ENCODE results near the gene FOLR2.

FOLR2 gene

GRCh38 chr11:72235351-72236057 lies 18.9 kb downstream of the FOLR2 start:
- no peak overlapping the region for H3K9ac ChIP-seq
- H3K9me3 ChIP-seq: no peaks in the 10 kb centered on the region
- no peak overlapping the region for H3K27ac ChIP-seq
- H3K27me3 ChIP-seq: peaks cover 33% of the 10 kb centered on the region
- no peak overlapping the region for H3K4me2 ChIP-seq
- peaks cover 100% of the 10 kb centered on the region for H4K20me1 ChIP-seq
- H3K4me3 ChIP-seq: no peak overlapping the region
- peaks cover 53% of the 10 kb centered on the region for H3K4me1 ChIP-seq
- TF ChIP-seq Cebpa-rat (IDR thresholded peaks at IDR 0.05): no peak
- peaks cover 85% of the 10 kb centered on the region for H3K36me3 ChIP-seq

GRCh38 chr11:72236083-72236697 lies 19.6 kb downstream of the FOLR2 start:
- Histone ChIP-seq H3K4me2 (no peak overlapping the region), H3K36me3 (peaks cover 78% of the 10 kb centered on the region), H3K9me3 (no peaks in the 10 kb centered on the region), H4K20me1 (peaks cover 97% of the 10 kb centered on the region), H3K27me3 (peaks cover 40% of the 10 kb centered on the region), H3K9ac (no peak overlapping the region), H3K4me3 (no peak overlapping the region), H3K4me1 (peaks cover 57% of the 10 kb centered on the region), H3K27ac (no peak overlapping the region)
- no peak for TF ChIP-seq Cebpa-rat (IDR thresholded peaks at IDR 0.05)

DNA sequence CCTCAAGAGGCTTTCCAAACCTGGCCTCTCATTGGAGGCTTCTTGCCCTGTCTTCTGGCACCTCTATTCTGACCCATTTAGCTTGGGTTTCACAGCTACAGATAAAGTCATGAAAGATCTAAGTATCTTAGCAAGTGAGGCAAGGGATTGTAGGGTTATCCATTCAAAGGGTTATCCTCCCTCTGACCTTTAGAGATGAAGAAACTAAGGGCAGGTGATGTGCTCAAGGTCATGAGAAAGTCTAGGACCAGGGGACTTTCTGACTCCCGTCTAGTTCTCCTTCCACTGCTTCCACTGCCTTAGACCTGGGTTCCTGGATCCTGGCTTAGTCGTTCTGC lies 20.1 kb downstream of the FOLR2 start:
- Histone ChIP-seq H3K9me3 (no peaks in the 10 kb centered on the region), H3K27me3 (peaks cover 46% of the 10 kb centered on the region), H3K4me1 (peaks cover 57% of the 10 kb centered on the region), H4K20me1 (peaks cover 92% of the 10 kb centered on the region), H3K36me3 (peaks cover 73% of the 10 kb centered on the region), H3K4me2 (no peak overlapping the region), H3K9ac (no peak overlapping the region), H3K27ac (no peak overlapping the region), H3K4me3 (no peak overlapping the region)
- no peak for TF ChIP-seq Cebpa-rat (IDR thresholded peaks at IDR 0.05)

DNA sequence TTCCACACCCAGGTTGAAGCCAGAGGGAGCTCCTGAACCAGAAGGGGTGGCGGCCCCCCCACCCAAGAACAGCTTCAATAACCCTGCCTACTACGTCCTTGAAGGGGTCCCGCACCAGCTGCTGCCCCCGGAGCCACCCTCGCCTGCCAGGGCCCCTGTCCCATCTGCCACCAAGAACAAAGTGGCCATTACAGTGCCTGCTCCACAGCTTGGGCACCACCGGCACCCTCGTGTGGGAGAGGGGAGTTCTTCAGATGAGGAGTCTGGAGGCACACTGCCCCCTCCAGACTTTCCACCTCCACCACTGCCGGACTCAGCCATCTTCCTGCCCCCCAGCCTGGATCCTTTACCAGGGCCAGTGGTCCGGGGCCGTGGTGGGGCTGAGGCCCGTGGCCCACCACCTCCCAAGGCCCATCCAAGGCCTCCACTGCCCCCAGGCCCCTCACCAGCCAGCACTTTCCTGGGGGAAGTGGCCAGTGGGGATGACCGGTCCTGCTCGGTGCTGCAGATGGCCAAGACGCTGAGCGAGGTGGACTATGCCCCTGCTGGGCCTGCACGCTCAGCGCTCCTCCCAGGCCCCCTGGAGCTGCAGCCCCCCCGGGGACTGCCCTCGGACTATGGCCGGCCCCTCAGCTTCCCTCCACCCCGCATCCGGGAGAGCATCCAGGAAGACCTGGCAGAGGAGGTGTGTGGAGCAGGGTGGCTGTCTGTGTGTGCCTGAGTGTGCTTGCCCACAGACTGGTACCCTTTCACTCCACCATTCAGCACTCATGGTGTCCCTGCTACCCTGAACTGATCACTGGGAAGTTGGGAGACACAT lies 20.7 kb downstream of the FOLR2 start:
- H3K4me3 ChIP-seq: no peak overlapping the region
- TF ChIP-seq Cebpa-rat (IDR thresholded peaks at IDR 0.05): no peak
- H3K9me3 ChIP-seq: peaks cover 2% of the 10 kb centered on the region; the same call in 1 of the 2 replicates
- H3K27me3 ChIP-seq: peaks cover 51% of the 10 kb centered on the region
- no peak overlapping the region for H3K4me2 ChIP-seq
- no peak overlapping the region for H3K27ac ChIP-seq
- H3K36me3 ChIP-seq: peaks cover 67% of the 10 kb centered on the region
- H3K9ac ChIP-seq: no peak overlapping the region
- H4K20me1 ChIP-seq: peaks cover 86% of the 10 kb centered on the region
- H3K4me1 ChIP-seq: peaks cover 57% of the 10 kb centered on the region

- no peak for TF ChIP-seq Cebpa-rat (IDR thresholded peaks at IDR 0.05)
These were observed 21.5 kb downstream of the FOLR2 start for GRCh38 chr11:72238040-72238450.

DNA sequence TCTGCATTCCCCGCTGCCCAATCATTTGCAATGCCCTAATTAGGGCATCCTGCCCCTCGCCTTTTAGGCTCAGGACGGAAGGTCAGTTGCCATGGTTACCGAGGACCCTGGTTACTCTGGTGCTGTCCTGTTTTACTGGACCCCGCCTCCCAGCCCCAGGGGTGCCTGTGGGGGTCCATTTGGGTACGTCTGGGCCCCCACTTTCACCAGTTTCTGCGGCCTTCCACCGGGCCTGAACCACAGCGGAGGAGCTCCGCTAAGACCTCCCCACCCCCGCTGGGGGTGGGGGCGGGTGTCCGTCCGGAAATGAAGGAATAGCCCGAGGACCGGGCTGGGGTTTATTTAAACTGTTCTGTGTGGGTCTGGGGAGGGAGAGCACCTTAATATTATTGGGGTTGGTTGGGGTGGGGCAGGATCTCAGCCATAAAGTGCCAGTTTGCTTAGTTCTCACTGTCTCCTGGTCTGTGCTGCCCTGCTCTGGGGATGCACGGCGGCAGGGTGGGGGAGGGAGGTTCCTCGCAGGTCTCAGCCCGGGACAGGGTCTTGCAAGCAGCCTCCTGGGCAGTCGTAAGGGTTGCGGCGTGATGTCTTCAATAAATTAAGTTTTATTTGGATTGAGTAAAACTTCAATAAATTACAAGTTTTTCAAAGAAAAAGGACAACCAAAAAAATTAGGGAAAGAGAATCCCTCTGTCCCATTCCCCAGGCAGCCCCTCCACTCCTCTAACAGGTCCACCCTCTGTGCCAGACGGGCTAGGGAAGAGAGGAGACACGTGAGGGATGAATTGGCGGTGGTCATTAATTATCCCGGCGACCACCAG lies 22.1 kb downstream of the FOLR2 start:
- H3K36me3 ChIP-seq: peaks cover 53% of the 10 kb centered on the region
- H3K27me3 ChIP-seq: peaks cover 65% of the 10 kb centered on the region
- H4K20me1 ChIP-seq: peaks cover 72% of the 10 kb centered on the region
- no peak for TF ChIP-seq Cebpa-rat (IDR thresholded peaks at IDR 0.05)
- H3K9ac ChIP-seq: no peak overlapping the region; the same call in 1 of the 2 replicates
- peaks cover 43% of the 10 kb centered on the region for H3K4me1 ChIP-seq
- peak overlapping the region; percentile 91 for H3K4me2 ChIP-seq
- 0 out of 2 replicates have a peak overlapping the region, but pooled peaks have one; percentile 62 for H3K4me3 ChIP-seq
- H3K27ac ChIP-seq: no peak overlapping the region
- H3K9me3 ChIP-seq: peaks cover 16% of the 10 kb centered on the region

More at GRCh38 chr11:72238040-72238450, 21.5 kb downstream of the FOLR2 start:
- Histone ChIP-seq H3K9me3 (peaks cover 10% of the 10 kb centered on the region), H3K4me2 (no peak overlapping the region), H3K36me3 (peaks cover 60% of the 10 kb centered on the region), H3K4me1 (peaks cover 50% of the 10 kb centered on the region), H3K27ac (no peak overlapping the region), H4K20me1 (peaks cover 79% of the 10 kb centered on the region), H3K9ac (no peak overlapping the region), H3K27me3 (peaks cover 59% of the 10 kb centered on the region), H3K4me3 (no peak overlapping the region)

- Histone ChIP-seq H3K36me3 (peaks cover 46% of the 10 kb centered on the region), H3K4me2 (peak overlapping the region; percentile 91), H3K27ac (no peak overlapping the region; the same call in 1 of the 2 replicates), H3K27me3 (peaks cover 72% of the 10 kb centered on the region), H3K4me3 (peak overlapping the region; percentile 62), H3K9ac (peak overlapping the region; percentile 61; the same call in 1 of the 2 replicates), H3K4me1 (peaks cover 36% of the 10 kb centered on the region), H4K20me1 (peaks cover 66% of the 10 kb centered on the region), H3K9me3 (peaks cover 23% of the 10 kb centered on the region)
- TF ChIP-seq Cebpa-rat (IDR thresholded peaks at IDR 0.05): no peak
These were observed 22.8 kb downstream of the FOLR2 start for GRCh38 chr11:72239313-72239848.

DNA sequence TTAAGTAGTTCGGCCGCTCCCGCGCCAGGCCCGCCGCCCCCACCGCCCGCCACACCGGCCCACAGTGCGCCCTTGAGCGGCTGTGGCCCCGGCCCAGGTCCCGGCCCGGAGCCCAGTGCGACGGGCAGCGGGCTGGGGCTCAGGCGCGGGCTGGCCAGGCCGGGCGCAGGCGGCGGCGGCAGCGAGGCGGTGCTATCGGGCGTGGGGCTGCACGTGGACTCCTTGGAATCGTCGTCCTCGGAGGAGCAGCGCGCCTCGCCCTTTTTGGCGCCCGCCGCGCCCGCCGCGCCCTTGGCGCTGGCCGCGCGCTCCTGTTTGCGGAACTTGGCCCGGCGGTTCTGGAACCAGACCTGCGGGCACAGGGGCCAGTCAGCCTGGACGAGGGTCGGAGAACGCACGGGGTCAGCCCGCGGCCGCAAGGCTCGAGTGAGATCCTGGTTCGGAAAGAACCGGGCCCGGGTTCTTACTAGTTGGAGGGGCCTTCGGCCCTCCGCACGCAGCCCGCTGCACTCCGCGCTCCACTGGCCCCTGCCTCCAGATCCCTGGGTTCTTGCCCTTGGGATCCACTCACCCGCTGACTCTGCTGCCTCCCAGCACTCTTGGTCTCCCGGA lies 23.4 kb downstream of the FOLR2 start:
- peak overlapping the region; percentile 62 for H3K4me3 ChIP-seq
- peak overlapping the region; percentile 91 for H3K4me2 ChIP-seq
- H3K36me3 ChIP-seq: peaks cover 40% of the 10 kb centered on the region
- H3K4me1 ChIP-seq: peaks cover 35% of the 10 kb centered on the region
- TF ChIP-seq Cebpa-rat (IDR thresholded peaks at IDR 0.05): no peak
- peaks cover 78% of the 10 kb centered on the region for H3K27me3 ChIP-seq
- H3K9ac ChIP-seq: peak overlapping the region; percentile 61; the same call in 1 of the 2 replicates
- peaks cover 60% of the 10 kb centered on the region for H4K20me1 ChIP-seq
- H3K9me3 ChIP-seq: peaks cover 29% of the 10 kb centered on the region
- no peak overlapping the region; the same call in 1 of the 2 replicates for H3K27ac ChIP-seq

Data from BLaER1 (cell line).